ENCODE results near the gene PPP2R5C.

GRCh38 chr14:101843038-101843437 lies 81.5 kb downstream of the PPP2R5C start:
- TF ChIP-seq, protein P1, sequence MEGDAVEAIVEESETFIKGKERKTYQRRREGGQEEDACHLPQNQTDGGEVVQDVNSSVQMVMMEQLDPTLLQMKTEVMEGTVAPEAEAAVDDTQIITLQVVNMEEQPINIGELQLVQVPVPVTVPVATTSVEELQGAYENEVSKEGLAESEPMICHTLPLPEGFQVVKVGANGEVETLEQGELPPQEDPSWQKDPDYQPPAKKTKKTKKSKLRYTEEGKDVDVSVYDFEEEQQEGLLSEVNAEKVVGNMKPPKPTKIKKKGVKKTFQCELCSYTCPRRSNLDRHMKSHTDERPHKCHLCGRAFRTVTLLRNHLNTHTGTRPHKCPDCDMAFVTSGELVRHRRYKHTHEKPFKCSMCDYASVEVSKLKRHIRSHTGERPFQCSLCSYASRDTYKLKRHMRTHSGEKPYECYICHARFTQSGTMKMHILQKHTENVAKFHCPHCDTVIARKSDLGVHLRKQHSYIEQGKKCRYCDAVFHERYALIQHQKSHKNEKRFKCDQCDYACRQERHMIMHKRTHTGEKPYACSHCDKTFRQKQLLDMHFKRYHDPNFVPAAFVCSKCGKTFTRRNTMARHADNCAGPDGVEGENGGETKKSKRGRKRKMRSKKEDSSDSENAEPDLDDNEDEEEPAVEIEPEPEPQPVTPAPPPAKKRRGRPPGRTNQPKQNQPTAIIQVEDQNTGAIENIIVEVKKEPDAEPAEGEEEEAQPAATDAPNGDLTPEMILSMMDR (IDR thresholded peaks at IDR 0.05), result no peak
- TF ChIP-seq POLR2AphosphoS5 (IDR thresholded peaks at IDR 0.05) (no peak), EP300 (IDR thresholded peaks at IDR 0.05) (no peak), POLR2A (IDR thresholded peaks at IDR 0.05) (no peak)
